NCI-H146 (cell line): Measurements from ENCODE around the gene TCF25.

Experiments used
- DNase-seq: peaks from one replicate; lab custom pipeline; 2025; lab: John Stamatoyannopoulos, UW

The TCF25 gene

DNA sequence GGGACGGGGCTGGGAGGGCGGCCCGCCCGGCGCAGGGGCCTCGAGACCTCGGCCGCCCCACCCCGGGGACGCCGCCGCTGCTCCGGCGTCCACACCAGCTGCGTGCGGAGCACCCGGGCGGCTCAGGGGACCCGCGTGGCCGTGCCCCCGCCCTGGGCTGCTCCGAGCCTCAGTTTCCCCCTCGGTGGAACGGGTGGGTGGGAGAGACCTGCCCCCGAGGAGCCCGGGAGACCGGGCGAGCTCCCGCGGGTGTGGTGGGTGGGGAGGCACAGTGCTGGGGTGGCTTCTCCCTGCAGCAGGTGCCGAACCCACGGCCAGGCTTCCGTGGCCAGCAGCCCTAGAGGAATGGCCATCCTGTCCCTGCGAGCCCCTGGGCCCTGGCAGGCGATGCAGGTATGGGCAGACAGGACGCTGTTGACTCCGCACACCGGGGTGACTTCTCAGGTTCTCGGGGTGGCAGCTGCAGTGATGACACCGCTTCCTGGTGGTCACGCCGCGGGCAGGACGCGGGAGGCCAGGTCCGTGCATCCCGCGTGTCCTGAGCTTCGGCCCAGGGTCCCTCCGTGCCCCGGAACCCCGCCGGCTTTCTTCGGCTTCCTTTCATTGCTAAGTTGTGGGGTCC is 75.8 kb downstream of the TCF25 start:
- no peak for DNase-seq

- no peak for DNase-seq
These were observed 76.4 kb downstream of the TCF25 start for GRCh38 chr16:89949756-89950155.

DNA sequence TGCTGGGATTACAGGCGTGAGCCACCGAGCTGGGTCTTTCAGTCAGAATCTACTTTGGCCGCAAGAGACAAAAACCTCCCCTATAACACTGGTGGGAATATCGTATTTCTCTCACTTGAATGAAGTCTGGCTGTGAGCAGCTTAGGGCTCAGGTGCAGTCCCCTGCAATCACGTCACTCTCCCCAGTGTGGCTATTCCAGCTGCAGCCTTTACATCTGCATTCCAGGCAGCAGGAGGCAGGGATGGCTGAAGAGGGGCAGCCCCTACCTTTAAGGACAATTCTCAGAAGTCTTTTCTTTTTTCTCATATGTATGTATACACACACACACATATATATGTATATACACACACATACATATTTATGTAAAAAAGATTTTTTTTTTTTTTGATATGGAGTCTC is 78.1 kb downstream of the TCF25 start:
- no peak for DNase-seq

DNA sequence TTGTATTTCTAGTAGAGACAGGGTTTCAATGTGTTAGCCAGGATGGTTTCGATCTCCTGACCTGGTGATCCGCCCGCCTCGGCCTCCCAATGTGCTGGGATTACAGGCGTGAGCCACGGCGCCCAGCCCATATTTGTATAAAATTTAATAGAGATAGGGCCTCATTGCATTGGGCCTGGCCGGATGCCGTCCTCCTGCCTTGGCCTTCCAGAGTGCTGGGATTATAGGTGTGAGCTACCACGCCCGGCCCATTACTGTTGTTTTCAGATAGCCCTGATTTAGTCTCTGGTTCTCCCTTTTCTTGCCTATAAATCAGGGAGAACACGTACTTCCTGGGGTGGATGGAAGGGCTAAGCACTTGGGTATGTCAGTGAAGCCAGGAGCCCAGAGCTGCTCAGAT is 78.7 kb downstream of the TCF25 start:
- DNase-seq = no peak

DNA sequence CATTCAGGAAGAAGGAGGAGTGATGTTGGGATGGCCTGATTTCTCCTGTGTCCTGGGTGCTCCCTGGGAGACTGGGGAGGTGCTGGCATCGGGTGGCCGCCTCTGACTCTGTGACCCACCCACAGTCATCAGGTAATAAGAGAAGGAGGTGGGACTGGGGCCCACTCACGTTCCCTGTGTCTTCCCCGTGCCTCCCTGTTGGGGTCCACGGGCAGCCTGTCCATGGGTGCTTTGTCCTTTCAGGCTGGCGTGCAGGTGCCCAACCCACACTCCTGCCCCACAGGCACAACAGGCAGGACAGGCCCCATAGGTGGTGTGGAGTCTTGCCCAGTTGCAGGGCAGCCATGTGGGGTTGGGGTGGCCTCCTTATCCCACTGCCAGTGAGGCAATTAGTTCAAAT is 79.2 kb downstream of the TCF25 start:
- no peak for DNase-seq

DNA sequence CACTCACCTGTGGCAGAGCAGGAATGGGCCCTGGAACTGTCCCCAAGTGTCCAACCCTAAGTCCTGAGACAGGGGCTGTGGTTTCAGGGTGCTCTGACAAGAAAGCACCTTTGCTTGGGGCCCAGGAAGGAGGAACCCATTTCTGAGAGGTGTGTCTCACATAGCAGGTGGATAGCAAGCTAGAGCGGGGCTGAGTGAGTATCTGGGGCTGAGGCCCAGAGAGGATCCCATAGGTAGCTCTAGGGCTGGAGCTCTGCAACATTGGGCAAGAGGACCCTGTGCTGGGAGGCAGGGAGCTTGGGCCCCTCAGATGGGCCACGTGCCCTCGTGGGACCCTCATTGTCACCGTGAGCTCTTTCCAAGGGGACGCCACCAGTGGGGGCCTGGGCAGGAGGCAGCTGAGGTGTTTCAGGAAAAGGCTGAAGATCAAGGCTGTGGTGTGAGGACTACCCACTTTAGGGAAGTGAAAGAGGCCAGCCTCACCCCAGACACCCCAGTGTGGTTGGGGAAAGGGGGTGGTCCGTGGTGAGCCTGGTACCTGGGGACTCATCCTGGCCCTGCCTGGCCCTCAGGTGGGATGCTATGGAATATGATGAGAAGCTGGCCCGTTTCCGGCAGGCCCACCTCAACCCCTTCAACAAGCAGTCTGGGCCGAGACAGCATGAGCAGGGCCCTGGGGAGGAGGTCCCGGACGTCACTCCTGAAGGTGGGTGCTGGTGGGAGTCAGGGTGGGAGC is 80.4 kb downstream of the TCF25 start:
- no peak for DNase-seq

- DNase-seq = no peak
These were observed 81.1 kb downstream of the TCF25 start for GRCh38 chr16:89954462-89954861.

DNA sequence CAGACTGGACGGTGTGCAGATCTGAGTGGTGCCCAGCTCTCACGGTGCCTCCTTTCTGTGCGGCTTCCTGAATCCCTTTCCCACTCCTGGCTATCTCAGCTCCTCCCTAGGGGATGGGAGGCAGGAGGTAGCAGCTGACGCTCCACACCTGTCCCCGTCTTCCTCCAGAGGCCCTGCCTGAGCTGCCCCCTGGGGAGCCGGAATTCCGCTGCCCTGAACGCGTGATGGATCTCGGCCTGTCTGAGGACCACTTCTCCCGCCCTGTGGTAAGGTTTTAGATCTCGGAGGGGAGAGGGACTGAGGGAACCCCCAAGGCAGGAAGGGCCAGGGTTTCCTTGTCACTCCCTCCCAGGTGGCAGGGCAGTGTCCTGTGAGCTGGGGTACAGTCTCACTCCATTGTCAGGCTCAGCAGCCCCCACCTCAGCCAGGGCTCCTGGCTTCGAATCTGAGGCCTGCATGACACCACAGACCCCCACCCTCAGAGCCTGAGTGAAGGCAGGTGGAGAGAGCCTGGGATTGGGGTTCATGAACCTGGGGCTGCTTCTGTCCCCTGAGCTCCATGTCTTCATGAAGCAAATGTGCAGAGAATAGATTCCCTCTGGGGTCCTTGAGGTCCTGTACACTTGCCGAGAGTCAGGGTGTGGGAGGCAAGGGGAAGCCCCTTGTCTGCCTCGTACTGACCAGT is 81.8 kb downstream of the TCF25 start:
- no peak for DNase-seq

DNA sequence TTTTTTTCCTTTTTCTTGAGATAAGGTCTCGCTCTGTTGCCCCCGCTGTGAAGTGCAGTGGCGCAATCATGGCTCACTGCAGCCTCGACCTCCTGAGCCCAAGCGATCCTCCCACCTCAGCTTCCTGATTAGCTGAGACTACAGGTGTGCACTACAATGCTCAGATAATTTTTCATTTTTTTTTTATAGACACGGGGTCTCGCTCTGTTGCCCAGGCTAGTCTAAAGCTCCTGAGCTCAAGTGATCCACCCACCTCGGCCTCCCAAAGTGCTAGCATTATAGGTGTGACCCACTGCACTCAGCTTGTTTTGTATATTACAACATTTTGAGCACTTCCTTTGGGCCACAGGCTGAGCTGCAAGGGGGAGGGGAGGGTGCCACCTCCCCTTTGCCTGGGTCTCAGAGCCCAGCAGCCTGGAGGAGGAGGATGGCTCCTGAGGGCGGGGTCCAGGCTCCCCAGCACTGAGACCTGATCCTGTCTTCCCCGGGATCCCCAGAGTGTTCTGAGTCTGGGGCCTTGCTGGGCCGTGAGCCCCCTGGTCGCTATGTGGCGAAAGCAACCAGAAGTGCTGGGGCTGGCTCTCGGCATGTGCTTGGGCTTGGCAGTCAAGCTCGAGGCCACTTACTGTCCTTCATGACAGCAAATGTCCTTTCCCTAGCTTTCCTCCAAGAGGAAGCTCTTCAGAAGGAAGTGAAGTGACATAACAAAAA is 83.3 kb downstream of the TCF25 start:
- no peak for DNase-seq

DNA sequence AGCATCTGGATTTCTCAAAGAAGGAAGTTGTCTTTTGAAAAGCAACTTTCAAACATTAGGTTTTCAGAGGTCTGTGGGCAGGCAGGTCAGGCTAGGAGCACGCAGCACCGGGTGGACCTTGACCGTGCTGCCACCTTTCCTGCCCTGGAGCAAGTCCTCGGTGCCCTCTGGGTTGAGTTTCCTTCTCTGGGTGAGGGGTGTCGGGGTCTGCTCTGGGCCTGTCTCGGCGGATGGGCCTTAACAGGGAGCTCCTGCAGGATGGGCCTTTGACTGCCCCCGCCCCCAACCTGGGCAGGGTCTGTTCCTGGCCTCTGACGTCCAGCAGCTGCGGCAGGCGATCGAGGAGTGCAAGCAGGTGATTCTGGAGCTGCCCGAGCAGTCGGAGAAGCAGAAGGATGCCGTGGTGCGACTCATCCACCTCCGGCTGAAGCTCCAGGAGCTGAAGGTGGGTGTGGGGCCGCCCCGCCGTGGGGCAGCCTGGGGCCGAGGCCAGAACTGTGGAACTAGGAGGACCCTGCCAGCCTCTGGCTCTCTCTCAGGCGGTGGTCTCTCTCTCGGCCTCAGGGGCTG is 83.9 kb downstream of the TCF25 start:
- DNase-seq = no peak

DNA sequence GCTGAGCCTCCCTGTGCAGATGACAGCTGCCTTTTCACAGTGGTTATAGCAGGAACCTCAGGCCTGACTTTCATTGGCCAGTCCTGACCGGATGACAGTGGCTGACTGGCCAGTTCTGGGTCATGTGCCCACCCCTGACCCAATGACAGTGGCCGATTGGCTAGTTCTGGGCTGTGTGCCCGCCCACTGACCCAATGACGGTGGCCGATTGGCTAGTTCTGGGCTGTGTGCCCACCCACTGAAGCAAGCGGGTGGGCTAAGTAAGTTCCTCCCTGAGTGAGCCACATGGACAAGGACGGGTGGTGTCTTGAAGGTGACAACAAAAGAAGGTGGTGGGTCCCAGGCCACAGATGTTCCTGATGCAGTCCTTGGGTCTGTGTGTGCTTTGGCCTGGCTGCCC is 84.7 kb downstream of the TCF25 start:
- no peak for DNase-seq

- no peak for DNase-seq
These were observed 85.2 kb downstream of the TCF25 start for GRCh38 chr16:89958596-89958995.

GRCh38 chr16:89960966-89961365 is 87.6 kb downstream of the TCF25 start:
- no peak for DNase-seq
